Measurements from ENCODE around the gene EPHB6.

EPHB6 gene

DNA sequence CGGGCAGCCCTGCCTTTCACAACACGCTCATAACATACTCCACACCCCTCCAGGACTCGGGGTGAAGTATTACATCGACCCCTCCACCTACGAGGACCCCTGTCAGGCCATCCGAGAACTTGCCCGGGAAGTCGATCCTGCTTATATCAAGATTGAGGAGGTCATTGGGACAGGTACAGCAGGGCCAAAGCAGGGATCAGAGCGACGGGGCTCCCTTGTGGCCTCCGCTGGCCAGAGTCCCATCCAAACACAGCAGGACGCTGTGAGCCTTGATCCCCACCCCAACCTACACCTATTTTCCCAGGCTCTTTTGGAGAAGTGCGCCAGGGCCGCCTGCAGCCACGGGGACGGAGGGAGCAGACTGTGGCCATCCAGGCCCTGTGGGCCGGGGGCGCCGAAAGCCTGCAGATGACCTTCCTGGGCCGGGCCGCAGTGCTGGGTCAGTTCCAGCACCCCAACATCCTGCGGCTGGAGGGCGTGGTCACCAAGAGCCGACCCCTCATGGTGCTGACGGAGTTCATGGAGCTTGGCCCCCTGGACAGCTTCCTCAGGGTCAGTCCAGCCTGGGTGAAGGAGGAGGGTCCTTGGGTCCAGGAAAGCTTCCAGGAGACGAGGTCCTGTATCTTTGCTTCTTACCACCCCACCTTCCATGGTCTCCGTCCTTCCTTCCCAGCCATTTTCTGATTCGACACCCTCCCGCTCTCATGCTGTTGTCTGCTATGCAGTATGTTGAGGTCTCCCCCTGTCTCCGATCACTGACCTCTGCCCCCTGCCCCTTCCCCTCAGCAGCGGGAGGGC is 13.5 kb downstream of the EPHB6 start:
- no peak overlapping the region for H3K9ac ChIP-seq (ENCODE audit: low read depth, low read length)
- H3K27me3 ChIP-seq (ENCODE audit: control insufficient read depth, insufficient read depth, low read length), result no peaks in the 10 kb centered on the region
- no peak overlapping the region for H3K4me3 ChIP-seq (ENCODE audit: low read depth, low read length)
- peaks cover 3% of the 10 kb centered on the region for H3K36me3 ChIP-seq (ENCODE audit: control insufficient read depth, insufficient read depth, low read length)
- no peaks in the 10 kb centered on the region for H3K9me3 ChIP-seq (ENCODE audit: control insufficient read depth, insufficient read depth, low read length)
- no peaks in the 10 kb centered on the region for H3K4me1 ChIP-seq (ENCODE audit: control insufficient read depth, insufficient read depth, low read length)

DNA sequence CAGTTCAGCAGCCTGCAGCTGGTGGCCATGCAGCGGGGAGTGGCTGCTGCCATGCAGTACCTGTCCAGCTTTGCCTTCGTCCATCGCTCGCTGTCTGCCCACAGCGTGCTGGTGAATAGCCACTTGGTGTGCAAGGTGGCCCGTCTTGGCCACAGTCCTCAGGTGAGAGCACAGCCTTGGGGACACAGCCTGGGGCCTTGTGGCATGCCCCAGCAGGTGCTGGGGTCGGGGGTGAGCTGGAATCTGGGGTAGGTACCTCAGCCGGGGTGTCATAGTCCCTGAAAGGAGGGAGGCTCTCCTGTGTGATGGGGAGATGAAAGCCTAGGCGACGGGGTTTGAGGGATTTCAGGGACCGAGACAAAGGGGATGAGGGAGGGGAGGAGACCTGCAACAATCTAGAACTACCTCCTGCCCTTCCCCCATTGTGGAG is 14.1 kb downstream of the EPHB6 start:
- H3K4me3 ChIP-seq (ENCODE audit: low read depth, low read length), result no peak overlapping the region
- no peak overlapping the region for H3K9ac ChIP-seq (ENCODE audit: low read depth, low read length)
- H3K36me3 ChIP-seq (ENCODE audit: control insufficient read depth, insufficient read depth, low read length), result peaks cover 3% of the 10 kb centered on the region
- no peaks in the 10 kb centered on the region for H3K4me1 ChIP-seq (ENCODE audit: control insufficient read depth, insufficient read depth, low read length)
- H3K9me3 ChIP-seq (ENCODE audit: control insufficient read depth, insufficient read depth, low read length), result no peaks in the 10 kb centered on the region
- H3K27me3 ChIP-seq (ENCODE audit: control insufficient read depth, insufficient read depth, low read length), result no peaks in the 10 kb centered on the region

DNA sequence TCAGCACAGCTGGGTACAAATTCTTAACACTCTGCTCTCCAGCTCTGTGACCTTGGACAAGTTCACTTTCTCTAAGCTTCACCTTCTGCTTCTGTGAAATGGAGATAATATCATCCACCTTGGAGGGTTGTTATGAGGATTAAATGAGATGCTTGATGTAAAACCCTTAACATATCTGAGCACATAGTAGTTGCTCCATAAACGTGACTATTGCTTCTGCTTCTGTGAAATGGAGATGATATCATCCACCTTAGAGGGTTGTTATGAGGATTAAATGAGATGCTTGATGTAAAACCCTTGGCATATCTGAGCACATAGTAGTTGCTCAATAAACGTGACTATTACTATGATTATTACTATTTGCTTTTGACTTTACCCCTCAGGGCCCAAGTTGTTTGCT is 14.6 kb downstream of the EPHB6 start:
- Histone ChIP-seq H3K4me3 (ENCODE audit: low read depth, low read length) (no peak overlapping the region), H3K9ac (ENCODE audit: low read depth, low read length) (no peak overlapping the region)

DNA sequence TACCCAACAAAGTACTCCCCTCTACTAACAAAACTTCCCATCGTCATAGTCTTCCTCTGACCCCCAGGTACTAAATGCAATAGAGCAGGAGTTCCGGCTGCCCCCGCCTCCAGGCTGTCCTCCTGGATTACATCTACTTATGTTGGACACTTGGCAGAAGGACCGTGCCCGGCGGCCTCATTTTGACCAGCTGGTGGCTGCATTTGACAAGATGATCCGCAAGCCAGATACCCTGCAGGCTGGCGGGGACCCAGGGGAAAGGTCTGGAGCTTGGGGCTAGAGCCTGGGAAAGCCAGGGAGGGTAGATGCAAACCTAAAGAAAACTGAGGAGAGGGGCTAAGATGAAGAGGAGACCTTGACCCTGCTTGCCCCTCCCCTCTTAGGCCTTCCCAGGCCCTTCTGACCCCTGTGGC is 15.3 kb downstream of the EPHB6 start:
- H3K9me3 ChIP-seq (ENCODE audit: control insufficient read depth, insufficient read depth, low read length), result no peaks in the 10 kb centered on the region
- H3K4me3 ChIP-seq (ENCODE audit: low read depth, low read length), result no peak overlapping the region
- no peaks in the 10 kb centered on the region for H3K4me1 ChIP-seq (ENCODE audit: control insufficient read depth, insufficient read depth, low read length)
- peaks cover 3% of the 10 kb centered on the region for H3K36me3 ChIP-seq (ENCODE audit: control insufficient read depth, insufficient read depth, low read length)
- H3K9ac ChIP-seq (ENCODE audit: low read depth, low read length), result no peak overlapping the region
- H3K27me3 ChIP-seq (ENCODE audit: control insufficient read depth, insufficient read depth, low read length), result no peaks in the 10 kb centered on the region

More for the DNA sequence above, 14.6 kb downstream of the EPHB6 start:
- H3K9me3 ChIP-seq (ENCODE audit: control insufficient read depth, insufficient read depth, low read length), result no peaks in the 10 kb centered on the region
- H3K4me1 ChIP-seq (ENCODE audit: control insufficient read depth, insufficient read depth, low read length), result no peaks in the 10 kb centered on the region
- H3K27me3 ChIP-seq (ENCODE audit: control insufficient read depth, insufficient read depth, low read length), result no peaks in the 10 kb centered on the region
- peaks cover 3% of the 10 kb centered on the region for H3K36me3 ChIP-seq (ENCODE audit: control insufficient read depth, insufficient read depth, low read length)

DNA sequence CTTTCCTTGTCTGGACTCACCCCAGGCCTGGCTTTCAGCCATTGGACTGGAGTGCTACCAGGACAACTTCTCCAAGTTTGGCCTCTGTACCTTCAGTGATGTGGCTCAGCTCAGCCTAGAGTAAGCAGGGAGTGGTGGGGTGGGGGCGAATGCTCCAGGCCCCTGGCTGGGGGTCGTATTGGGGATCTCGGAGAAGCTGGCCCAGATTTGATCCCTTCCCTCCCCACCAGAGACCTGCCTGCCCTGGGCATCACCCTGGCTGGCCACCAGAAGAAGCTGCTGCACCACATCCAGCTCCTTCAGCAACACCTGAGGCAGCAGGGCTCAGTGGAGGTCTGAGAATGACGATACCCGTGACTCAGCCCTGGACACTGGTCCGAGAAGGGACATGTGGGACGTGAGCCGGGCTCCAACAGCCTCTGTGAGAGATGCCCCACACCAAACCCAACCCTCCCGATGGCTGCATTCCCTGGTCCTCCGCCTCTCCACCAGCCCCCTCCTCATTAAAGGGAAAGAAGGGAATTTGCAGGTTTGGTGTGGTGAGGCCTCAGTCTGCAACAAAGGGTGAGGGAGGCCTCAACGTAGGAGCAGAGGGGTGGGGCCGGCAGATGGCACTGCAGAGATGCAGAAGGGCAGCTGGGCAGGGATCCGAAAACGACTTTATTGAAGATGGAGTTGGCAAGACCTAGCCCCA is 15.8 kb downstream of the EPHB6 start:
- Histone ChIP-seq H3K4me1 (ENCODE audit: control insufficient read depth, insufficient read depth, low read length) (no peaks in the 10 kb centered on the region), H3K36me3 (ENCODE audit: control insufficient read depth, insufficient read depth, low read length) (peaks cover 3% of the 10 kb centered on the region), H3K9ac (ENCODE audit: low read depth, low read length) (no peak overlapping the region), H3K27me3 (ENCODE audit: control insufficient read depth, insufficient read depth, low read length) (no peaks in the 10 kb centered on the region), H3K4me3 (ENCODE audit: low read depth, low read length) (no peak overlapping the region), H3K9me3 (ENCODE audit: control insufficient read depth, insufficient read depth, low read length) (no peaks in the 10 kb centered on the region)

DNA sequence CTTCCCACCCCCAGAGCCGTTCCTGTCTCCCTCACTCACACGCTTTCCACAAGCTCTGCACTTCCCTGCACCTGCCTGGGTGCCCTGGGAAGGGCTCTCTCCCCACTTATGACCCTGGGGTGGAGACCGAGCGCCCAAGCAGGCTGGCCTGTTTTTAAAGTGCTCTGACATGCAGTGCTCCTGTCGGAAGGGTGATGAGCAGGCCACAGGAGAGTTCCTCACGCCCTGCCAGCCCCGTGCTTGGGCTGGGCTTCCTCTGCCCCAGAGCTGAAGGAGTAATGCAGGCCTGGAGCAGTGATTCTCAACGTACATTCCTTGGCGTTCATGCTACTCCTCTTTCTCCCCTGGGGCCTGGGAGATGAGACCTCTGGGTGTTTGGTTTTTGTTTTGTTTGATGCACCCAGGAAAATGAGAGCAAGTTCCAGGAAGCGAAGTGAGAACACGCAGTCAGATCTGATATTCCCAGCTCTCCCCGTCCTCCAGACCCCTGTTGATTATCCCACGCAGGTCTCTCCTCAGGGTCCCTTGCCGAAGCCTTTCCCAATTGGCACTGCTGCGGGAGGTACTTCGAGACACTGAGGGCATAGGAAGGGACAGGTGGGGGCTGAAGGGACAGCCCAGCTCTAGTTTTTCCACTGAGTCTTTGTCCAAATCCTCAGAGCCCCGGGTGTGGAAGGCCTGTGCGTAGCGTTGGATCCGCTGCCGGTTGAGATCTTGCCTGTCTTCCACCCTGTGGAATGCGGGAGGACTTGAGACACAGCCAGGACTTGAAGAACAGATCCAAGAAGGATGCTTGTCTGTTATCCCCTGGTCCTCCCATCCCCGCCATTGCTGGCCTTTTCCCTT is 16.6 kb downstream of the EPHB6 start:
- Histone ChIP-seq H3K4me1 (ENCODE audit: control insufficient read depth, insufficient read depth, low read length) (no peaks in the 10 kb centered on the region), H3K36me3 (ENCODE audit: control insufficient read depth, insufficient read depth, low read length) (peaks cover 3% of the 10 kb centered on the region), H3K4me3 (ENCODE audit: low read depth, low read length) (no peak overlapping the region), H3K27me3 (ENCODE audit: control insufficient read depth, insufficient read depth, low read length) (no peaks in the 10 kb centered on the region), H3K9me3 (ENCODE audit: control insufficient read depth, insufficient read depth, low read length) (no peaks in the 10 kb centered on the region), H3K9ac (ENCODE audit: low read depth, low read length) (no peak overlapping the region)

DNA sequence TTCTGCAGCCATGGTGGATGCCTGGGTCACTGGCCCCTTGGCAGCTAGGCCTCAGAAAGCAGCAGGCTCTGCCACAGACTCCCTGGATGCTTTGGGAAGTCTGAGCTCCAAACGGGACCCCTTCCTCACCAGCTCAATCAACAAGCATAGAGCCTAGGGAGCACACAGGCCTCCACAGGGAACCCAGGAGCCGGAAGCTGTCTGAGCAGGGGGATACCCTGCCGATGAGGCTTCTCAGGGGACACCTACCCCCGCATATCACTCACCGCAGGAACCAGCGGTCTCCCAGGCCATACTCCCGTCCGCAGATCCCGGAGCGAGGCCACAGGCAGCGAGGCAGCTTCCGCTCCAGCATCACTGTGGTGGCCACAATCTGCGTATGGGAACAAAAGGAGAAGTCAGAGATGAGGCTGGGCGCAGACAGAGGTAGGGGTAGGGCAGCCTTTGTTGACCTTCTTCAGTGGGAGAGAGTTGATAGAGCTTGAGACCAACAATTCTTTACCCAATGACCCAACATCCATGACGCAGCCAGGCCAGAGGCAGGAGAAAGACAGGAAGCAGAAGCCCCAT is 17.3 kb downstream of the EPHB6 start:
- H3K4me1 ChIP-seq (ENCODE audit: control insufficient read depth, insufficient read depth, low read length), result no peaks in the 10 kb centered on the region
- no peak overlapping the region for H3K9ac ChIP-seq (ENCODE audit: low read depth, low read length)
- no peaks in the 10 kb centered on the region for H3K9me3 ChIP-seq (ENCODE audit: control insufficient read depth, insufficient read depth, low read length)
- H3K27me3 ChIP-seq (ENCODE audit: control insufficient read depth, insufficient read depth, low read length), result no peaks in the 10 kb centered on the region
- H3K4me3 ChIP-seq (ENCODE audit: low read depth, low read length), result no peak overlapping the region
- H3K36me3 ChIP-seq (ENCODE audit: control insufficient read depth, insufficient read depth, low read length), result peaks cover 3% of the 10 kb centered on the region

DNA sequence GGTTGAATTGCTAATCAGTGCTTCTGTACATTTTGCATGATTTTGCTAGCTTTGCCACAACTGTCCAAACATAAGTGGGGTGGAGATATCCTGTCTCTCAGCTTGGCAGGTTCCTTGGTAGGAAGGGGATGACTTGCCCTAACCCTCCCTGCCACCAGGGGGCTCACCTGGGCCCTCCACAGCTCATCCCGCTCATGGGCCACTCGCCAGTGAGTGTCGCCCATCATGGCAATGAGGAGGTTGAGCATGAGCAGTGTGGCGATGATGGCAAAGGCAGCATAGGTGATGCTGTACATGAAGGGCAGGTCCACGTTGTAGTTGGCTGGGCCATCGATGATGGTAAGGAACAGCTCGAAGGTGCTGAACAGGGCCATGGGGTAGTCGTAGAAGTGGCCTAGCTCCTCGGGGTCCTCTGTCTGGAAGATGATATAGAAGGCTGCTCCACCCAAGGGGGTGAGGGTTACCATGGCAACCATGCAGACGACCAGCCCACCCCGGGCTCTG is 18.5 kb downstream of the EPHB6 start:
- H3K9me3 ChIP-seq (ENCODE audit: control insufficient read depth, insufficient read depth, low read length), result no peaks in the 10 kb centered on the region
- H3K4me3 ChIP-seq (ENCODE audit: low read depth, low read length), result no peak overlapping the region
- H3K9ac ChIP-seq (ENCODE audit: low read depth, low read length), result no peak overlapping the region
- H3K27me3 ChIP-seq (ENCODE audit: control insufficient read depth, insufficient read depth, low read length), result no peaks in the 10 kb centered on the region
- no peaks in the 10 kb centered on the region for H3K4me1 ChIP-seq (ENCODE audit: control insufficient read depth, insufficient read depth, low read length)
- H3K36me3 ChIP-seq (ENCODE audit: control insufficient read depth, insufficient read depth, low read length), result peaks cover 3% of the 10 kb centered on the region

DNA sequence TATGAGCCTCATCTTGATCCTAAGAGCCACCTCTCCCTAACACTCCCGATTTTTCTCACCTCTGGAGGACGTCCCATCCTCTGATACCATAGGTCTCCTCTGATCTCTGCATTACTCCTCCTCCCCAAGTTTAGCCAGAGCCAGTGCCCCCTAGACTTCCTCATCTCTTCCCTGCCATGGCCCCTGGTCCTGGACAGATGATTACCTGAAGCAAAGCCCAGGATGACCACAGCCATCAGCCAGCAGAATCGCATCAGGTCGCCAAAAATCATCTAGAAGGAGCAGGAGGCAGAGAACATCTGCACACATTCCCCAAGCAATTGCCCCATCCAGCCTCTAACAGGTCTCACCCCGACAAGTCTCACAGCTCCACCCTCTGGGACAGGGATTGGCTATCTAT is 19.0 kb downstream of the EPHB6 start:
- Histone ChIP-seq H3K9ac (ENCODE audit: low read depth, low read length) (no peak overlapping the region), H3K36me3 (ENCODE audit: control insufficient read depth, insufficient read depth, low read length) (peaks cover 3% of the 10 kb centered on the region), H3K4me3 (ENCODE audit: low read depth, low read length) (no peak overlapping the region), H3K27me3 (ENCODE audit: control insufficient read depth, insufficient read depth, low read length) (no peaks in the 10 kb centered on the region), H3K9me3 (ENCODE audit: control insufficient read depth, insufficient read depth, low read length) (no peaks in the 10 kb centered on the region), H3K4me1 (ENCODE audit: control insufficient read depth, insufficient read depth, low read length) (no peaks in the 10 kb centered on the region)

DNA sequence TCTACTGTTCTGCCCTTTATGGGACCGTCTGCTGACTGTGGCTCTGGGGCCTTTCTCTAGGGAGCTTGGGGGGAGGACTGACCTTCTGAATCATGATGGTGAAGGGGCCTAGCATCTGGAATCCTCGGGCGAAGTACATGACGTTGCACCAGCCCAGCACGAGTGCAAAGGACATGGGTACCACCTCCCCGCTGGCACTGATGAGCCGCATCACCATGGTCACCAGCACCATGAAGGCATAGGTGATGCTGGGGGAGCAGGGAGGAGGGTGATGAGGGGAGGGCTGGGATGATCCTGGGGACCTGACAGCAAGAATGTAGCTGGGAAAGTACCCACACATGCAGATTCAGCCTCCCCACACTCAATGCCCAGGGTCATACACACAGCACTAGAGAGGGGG is 19.5 kb downstream of the EPHB6 start:
- H3K27me3 ChIP-seq (ENCODE audit: control insufficient read depth, insufficient read depth, low read length), result no peaks in the 10 kb centered on the region
- peaks cover 3% of the 10 kb centered on the region for H3K36me3 ChIP-seq (ENCODE audit: control insufficient read depth, insufficient read depth, low read length)
- no peak overlapping the region for H3K4me3 ChIP-seq (ENCODE audit: low read depth, low read length)
- no peaks in the 10 kb centered on the region for H3K4me1 ChIP-seq (ENCODE audit: control insufficient read depth, insufficient read depth, low read length)
- no peak overlapping the region for H3K9ac ChIP-seq (ENCODE audit: low read depth, low read length)
- no peaks in the 10 kb centered on the region for H3K9me3 ChIP-seq (ENCODE audit: control insufficient read depth, insufficient read depth, low read length)

DNA sequence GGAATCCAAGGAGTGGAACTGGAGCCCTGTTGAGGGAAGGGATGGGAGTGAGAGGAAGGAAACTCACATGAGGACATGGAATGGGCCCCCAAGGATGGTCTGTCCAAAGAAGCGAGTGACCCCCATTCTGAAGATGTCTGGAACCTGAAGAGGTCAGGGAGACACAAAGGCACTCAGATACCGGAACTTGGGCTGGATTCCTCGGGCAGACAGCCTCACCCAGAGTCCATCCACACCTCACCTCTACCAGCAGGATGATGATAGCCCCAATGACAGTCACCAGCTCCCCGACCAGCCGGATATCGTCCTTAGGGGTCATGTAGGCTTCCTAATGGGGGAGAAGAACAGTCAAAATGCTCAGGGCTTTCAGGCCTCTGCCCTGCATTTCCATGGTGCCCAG is 20.0 kb downstream of the EPHB6 start:
- H3K9me3 ChIP-seq (ENCODE audit: control insufficient read depth, insufficient read depth, low read length), result no peaks in the 10 kb centered on the region
- no peaks in the 10 kb centered on the region for H3K4me1 ChIP-seq (ENCODE audit: control insufficient read depth, insufficient read depth, low read length)
- peaks cover 3% of the 10 kb centered on the region for H3K36me3 ChIP-seq (ENCODE audit: control insufficient read depth, insufficient read depth, low read length)
- no peaks in the 10 kb centered on the region for H3K27me3 ChIP-seq (ENCODE audit: control insufficient read depth, insufficient read depth, low read length)
- H3K4me3 ChIP-seq (ENCODE audit: low read depth, low read length), result no peak overlapping the region
- no peak overlapping the region for H3K9ac ChIP-seq (ENCODE audit: low read depth, low read length)

Data from iPS-15b (cell line).